GM12875 (cell line): ENCODE measurements around the gene VPS8.

Experiments
- H3K4me3 ChIP-seq: one replicate; pipeline ENCODE4 v1.5.1; 2011; ENCODE audit warnings: low read depth, low read length, control low read depth
- CTCF ChIP-seq: IDR thresholded peaks from 2 replicates; pipeline ENCODE4 v1.5.1; 2011; ENCODE audit warnings: low read depth, mild to moderate bottlenecking, control low read depth, inconsistent platforms, low read length, moderate library complexity, borderline replicate concordance; ENCODE audit not compliant: insufficient read depth

Gene VPS8

GRCh38 chr3:184822081-184822480 is 10.1 kb downstream of the VPS8 start:
- TF ChIP-seq CTCF, result no peak
- H3K4me3 ChIP-seq, result no peak overlapping the region

- H3K4me3 ChIP-seq, result no peak overlapping the region
- no peak for TF ChIP-seq CTCF
These were observed 10.7 kb downstream of the VPS8 start for GRCh38 chr3:184822654-184823053.

- no peak for TF ChIP-seq CTCF
- H3K4me3 ChIP-seq, result no peak overlapping the region
These were observed 12.0 kb downstream of the VPS8 start for GRCh38 chr3:184823990-184824389.

- no peak for TF ChIP-seq CTCF
- no peak overlapping the region for H3K4me3 ChIP-seq
These were observed 13.3 kb downstream of the VPS8 start for GRCh38 chr3:184825121-184825820.

GRCh38 chr3:184827572-184827971 is 15.6 kb downstream of the VPS8 start:
- TF ChIP-seq CTCF, result no peak
- H3K4me3 ChIP-seq, result no peak overlapping the region

GRCh38 chr3:184832044-184832443 is 20.1 kb downstream of the VPS8 start:
- no peak for TF ChIP-seq CTCF
- H3K4me3 ChIP-seq, result no peak overlapping the region

GRCh38 chr3:184832903-184833302 is 20.9 kb downstream of the VPS8 start:
- no peak for TF ChIP-seq CTCF
- H3K4me3 ChIP-seq, result no peak overlapping the region
